HG03442 (cell line): ENCODE results near the gene INO80.

Experiments used
- ATAC-seq: cut with Tn5 transposase; IDR thresholded peaks from one replicate; pipeline ENCODE4 v1.9.1; 2021; ENCODE audit warnings: mild to moderate bottlenecking, moderate library complexity; ENCODE audit not compliant: unreplicated experiment

INO80 gene

GRCh38 chr15:40933517-40933902, 182.6 kb downstream of the INO80 start:
- no peak for ATAC-seq

GRCh38 chr15:40932649-40933516, 183.2 kb downstream of the INO80 start:
- no peak for ATAC-seq

- no peak for ATAC-seq
Measured at GRCh38 chr15:40932156-40932555, 183.9 kb downstream of the INO80 start.

- ATAC-seq: no peak
Measured at GRCh38 chr15:40931300-40932142, 184.6 kb downstream of the INO80 start.

- ATAC-seq: no peak
Measured at GRCh38 chr15:40930430-40931299, 185.4 kb downstream of the INO80 start.

GRCh38 chr15:40929660-40930429, 186.2 kb downstream of the INO80 start:
- ATAC-seq: no peak
